Thyroid gland (tissue), 4 donors: Measurements from ENCODE around the gene PDCD10.

ENCODE experiments used
- POLR2A ChIP-seq, 2 donors: fragments of 450-650 bp; IDR thresholded peaks; one replicate each; pipeline ENCODE4 v1.6.1; 2017; ENCODE audit warnings: antibody characterized with exemption in 2 of 2, mild to moderate bottlenecking in 2 of 2, moderate library complexity in 1 of 2
- TF ChIP-seq, protein P1 (sequence below), 6 experiments: fragments of 200-600 bp in 3 of 6; fragments of 450-650 bp in 3 of 6; sonication (generic) in 3 of 6; IDR thresholded peaks; one replicate each; pipeline ENCODE4 v1.5.1; 2016 to 2019; ENCODE audit warnings: antibody characterized with exemption in 6 of 6, mild to moderate bottlenecking in 2 of 6, inconsistent platforms in 1 of 6, moderate library complexity in 1 of 6

DNA sequence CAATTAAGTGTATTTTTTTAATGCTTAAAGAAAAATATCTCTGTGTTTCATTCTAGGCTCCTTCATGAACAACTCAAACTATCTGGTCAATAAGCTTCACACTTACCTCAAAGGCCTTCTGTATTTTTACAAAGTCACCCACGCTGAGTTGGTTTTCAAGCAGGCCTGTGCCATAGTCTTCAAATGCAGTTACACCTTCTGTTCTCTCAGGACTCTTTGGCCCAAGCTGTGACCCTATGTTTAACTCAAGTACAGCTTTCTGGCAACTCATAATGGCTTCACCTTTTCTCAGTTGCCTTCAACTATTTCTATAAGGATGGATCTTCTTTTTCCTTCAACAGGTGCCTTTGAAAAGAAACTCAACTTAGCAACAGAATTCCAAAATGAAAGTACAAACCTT, 81.5 kb downstream of the PDCD10 start:
- TF ChIP-seq, protein P1, sequence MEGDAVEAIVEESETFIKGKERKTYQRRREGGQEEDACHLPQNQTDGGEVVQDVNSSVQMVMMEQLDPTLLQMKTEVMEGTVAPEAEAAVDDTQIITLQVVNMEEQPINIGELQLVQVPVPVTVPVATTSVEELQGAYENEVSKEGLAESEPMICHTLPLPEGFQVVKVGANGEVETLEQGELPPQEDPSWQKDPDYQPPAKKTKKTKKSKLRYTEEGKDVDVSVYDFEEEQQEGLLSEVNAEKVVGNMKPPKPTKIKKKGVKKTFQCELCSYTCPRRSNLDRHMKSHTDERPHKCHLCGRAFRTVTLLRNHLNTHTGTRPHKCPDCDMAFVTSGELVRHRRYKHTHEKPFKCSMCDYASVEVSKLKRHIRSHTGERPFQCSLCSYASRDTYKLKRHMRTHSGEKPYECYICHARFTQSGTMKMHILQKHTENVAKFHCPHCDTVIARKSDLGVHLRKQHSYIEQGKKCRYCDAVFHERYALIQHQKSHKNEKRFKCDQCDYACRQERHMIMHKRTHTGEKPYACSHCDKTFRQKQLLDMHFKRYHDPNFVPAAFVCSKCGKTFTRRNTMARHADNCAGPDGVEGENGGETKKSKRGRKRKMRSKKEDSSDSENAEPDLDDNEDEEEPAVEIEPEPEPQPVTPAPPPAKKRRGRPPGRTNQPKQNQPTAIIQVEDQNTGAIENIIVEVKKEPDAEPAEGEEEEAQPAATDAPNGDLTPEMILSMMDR (IDR thresholded peaks at IDR 0.05) = no peak
- TF ChIP-seq POLR2A (IDR thresholded peaks at IDR 0.05) = no peak
